NCI-H2227 (cell line): ENCODE results near the gene F11.
"Not testable (repeated sequence)": the region's sequence is repeated elsewhere in the genome, so short reads cannot be mapped to it uniquely, and the experiment has no call there.

Experiments used
- DNase-seq: peaks from one replicate; lab custom pipeline; 2025; ENCODE audit not compliant: unreplicated experiment; lab: John Stamatoyannopoulos, UW

The F11 gene

GRCh38 chr4:186265683-186266652, at the start of gene F11:
Gene F11 (plus strand): TSS chr4:186266189. CDS start chr4:186267137, 948 bp downstream.
- DNase-seq = no peak

GRCh38 chr4:186216465-186217024, 49.4 kb upstream of the F11 start:
- DNase-seq = peak; percentile 36

GRCh38 chr4:186217733-186218293, 48.2 kb upstream of the F11 start:
- no peak for DNase-seq

GRCh38 chr4:186221624-186222023, 44.4 kb upstream of the F11 start:
- no peak for DNase-seq

GRCh38 chr4:186225848-186226247, 40.1 kb upstream of the F11 start:
- DNase-seq = no peak

- no peak for DNase-seq
These were observed 39.3 kb upstream of the F11 start for GRCh38 chr4:186226521-186227189.

GRCh38 chr4:186227221-186227620, 38.8 kb upstream of the F11 start, which contains the start of gene KLKB1:
Gene KLKB1 (plus strand): TSS chr4:186227507. CDS start chr4:186228196, 689 bp downstream.
- DNase-seq = no peak

GRCh38 chr4:186227744-186228513, 38.1 kb upstream of the F11 start:
- DNase-seq = no peak

GRCh38 chr4:186228514-186228894, 37.5 kb upstream of the F11 start:
- no peak for DNase-seq

GRCh38 chr4:186234367-186234766, 31.6 kb upstream of the F11 start:
- no peak for DNase-seq

GRCh38 chr4:186236126-186236525, 29.9 kb upstream of the F11 start:
- DNase-seq = no peak

GRCh38 chr4:186240452-186240847, 25.5 kb upstream of the F11 start:
- no peak for DNase-seq

- DNase-seq = no peak
These were observed 25.0 kb upstream of the F11 start for GRCh38 chr4:186240848-186241491.

- DNase-seq = no peak
These were observed 24.4 kb upstream of the F11 start for GRCh38 chr4:186241616-186242015.

- DNase-seq = not testable (repeated sequence)
These were observed 24.0 kb upstream of the F11 start for GRCh38 chr4:186242031-186242430.

GRCh38 chr4:186243331-186243730, 22.7 kb upstream of the F11 start:
- no peak for DNase-seq

GRCh38 chr4:186244835-186245234, 21.2 kb upstream of the F11 start:
- no peak for DNase-seq

GRCh38 chr4:186247062-186247752, 18.8 kb upstream of the F11 start:
- DNase-seq = not testable (repeated sequence)

GRCh38 chr4:186248643-186249042, 17.3 kb upstream of the F11 start:
- no peak for DNase-seq
